Activated CD8-positive, alpha-beta memory T cell treated with anti-CD3 and anti-CD28 coated beads for 48 hours (primary cell): ENCODE results near the gene KCTD4.
"Not testable (repeated sequence)": the region's sequence is repeated elsewhere in the genome, so short reads cannot be mapped to it uniquely, and the experiment has no call there.

Experiments used
- DNase-seq, 3 experiments: peaks; one replicate each; pipeline ENCODE4 v3.0.0-alpha.2; 2020; ENCODE audit warnings: low read depth in 2 of 3, low spot score in 2 of 3

KCTD4 gene

GRCh38 chr13:45216193-45216592 is 15.3 kb upstream of the KCTD4 start:
- DNase-seq = no peak

DNA sequence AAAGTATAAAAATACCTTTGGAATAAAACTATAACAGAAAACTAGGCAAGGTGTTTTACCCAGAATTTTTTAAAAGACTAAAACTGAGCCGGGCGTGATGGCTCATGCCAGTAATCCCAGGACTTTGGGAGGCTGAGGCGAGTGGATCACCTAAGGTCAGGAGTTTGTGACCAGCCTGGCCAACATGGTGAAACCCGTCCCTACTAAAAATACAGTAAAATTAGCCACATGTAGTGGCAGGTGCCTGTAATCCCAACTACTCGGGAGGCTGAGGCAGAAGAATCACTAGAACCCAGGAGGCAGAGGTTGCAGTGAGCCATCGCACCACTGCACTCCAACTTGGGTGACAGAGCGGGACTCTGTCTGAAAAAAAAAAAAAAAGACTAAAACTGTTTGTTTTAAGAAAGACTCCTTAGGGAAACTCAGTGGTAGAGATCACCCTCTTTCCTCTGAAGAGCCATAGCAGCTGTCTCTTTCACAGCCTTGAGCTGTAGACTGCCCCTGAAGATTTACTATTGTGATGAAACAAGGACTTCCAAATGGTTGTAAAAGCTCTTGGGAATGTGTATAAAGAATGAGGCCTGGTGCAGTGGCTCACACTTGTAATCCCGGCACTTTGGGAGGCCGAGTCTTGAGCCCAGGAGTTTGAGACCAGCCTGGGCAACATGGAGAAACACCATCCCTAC is 14.7 kb upstream of the KCTD4 start:
- no peak for DNase-seq

DNA sequence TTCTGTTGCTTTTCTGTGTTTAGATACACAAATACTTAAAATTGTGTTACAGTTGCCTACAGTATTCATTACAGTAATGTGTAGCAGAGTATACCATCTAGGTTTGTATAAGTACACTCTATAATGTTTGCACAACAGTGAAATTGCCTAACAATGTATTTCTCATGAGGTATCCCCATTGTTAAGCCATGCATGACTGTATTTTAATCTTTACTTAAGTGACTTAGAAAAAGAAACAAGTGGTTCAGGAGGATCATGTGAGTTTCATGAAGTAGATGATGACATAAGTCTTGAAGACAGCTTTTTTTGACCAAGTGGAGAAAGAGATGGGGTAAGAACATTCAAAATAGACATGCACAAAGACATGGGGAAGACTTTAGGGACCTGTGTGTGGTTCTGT is 8.4 kb upstream of the KCTD4 start:
- DNase-seq = no peak

DNA sequence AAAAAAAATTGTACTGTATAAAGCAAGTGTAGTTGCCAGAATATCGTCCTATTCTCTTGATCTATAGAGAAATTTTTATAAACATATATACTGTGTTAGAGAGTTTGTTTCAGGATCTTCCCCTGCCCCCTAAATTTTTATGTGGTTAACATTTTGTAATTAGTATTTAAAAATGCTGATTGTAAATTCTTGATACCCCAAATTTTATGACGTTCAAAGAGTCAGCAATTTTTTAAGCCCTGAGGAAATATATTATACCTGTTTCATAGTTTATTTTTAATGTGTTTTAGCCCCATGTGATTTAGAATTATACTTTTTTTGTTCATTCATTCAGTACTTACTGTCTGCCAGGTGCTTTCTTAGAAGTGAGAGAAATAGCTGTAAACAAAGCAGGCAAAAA is 7.3 kb upstream of the KCTD4 start:
- no peak for DNase-seq

GRCh38 chr13:45207319-45207718 is 6.5 kb upstream of the KCTD4 start:
- DNase-seq = no peak

- DNase-seq = no peak
Observed at GRCh38 chr13:45206340-45206739, 5.5 kb upstream of the KCTD4 start.

DNA sequence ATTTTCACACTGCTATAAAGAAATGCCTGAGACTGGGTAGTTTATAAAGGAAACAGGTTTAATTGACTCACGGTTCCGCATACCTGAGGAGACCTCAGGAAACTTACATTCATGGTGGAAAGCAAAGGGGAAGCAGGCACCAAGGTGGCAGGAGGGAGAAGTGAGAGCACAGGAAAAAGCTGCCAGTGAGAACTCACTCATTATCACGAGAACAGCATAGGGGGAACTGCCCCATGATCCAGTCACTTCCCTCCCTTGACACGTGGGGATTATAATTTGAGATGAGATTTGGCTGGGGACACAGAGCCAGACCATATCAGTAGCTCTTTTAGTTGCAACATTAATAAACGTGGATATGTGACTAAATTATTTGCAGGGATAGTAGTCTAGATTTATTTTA is 4.3 kb upstream of the KCTD4 start:
- no peak for DNase-seq

- no peak for DNase-seq
Observed at GRCh38 chr13:45199711-45200110, 1.1 kb downstream of the KCTD4 start.

GRCh38 chr13:45198924-45199323 is 1.9 kb downstream of the KCTD4 start:
- no peak for DNase-seq

DNA sequence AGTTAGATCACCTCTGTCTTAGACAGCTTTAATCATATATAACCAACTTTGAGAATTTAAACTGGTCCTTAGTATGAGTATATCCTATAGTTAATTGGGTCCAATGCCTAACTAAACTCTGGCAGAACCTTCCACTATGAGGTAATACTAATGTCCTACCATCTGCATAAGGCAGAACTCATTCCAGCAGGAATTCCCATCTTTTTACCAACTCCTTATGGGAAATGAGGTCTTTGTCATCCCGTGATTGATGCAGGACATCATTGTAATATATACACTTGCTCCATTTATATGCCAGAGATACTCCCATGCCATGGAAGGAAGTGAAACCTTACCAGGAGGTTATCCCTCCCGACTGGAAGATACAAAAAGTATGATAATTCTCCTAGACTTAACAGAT is 2.8 kb downstream of the KCTD4 start:
- no peak for DNase-seq

DNA sequence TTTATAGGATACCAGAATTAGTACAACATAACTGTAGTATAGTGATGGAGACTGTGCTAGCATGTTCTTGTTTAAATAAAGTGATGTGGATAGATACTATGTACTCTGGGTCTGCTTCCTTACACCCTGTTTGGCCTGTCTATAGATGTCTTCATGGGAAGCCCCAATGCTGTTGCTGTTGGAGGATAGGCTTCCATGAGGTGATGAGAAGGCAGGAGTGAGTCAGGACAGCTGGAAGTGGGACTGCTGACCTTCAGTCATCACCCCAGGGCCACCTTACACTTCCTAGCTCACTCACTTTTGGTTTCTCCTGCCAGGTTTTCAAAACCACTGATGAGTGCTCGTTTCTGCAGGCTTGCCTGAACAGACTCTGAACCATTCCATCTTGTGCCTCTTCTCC is 4.2 kb downstream of the KCTD4 start:
- DNase-seq = no peak

DNA sequence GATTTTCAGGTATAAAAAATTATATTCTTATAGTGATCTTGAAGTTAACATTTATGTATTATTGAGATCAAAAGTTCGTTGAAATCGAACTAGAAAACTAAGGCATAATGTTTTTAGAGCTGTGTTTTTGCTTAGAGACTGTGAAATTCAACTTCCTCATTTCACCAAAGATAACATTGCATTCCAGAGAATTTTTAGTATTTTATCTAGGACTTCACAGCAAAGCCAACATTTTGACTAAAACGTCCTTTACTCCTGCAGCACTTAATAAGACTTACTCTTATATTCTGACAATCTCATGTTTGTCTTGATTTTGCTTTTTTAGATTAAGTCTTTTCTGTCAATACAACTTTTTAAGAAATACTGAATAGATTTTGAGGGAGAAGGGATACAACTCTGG is 4.7 kb downstream of the KCTD4 start:
- no peak for DNase-seq

DNA sequence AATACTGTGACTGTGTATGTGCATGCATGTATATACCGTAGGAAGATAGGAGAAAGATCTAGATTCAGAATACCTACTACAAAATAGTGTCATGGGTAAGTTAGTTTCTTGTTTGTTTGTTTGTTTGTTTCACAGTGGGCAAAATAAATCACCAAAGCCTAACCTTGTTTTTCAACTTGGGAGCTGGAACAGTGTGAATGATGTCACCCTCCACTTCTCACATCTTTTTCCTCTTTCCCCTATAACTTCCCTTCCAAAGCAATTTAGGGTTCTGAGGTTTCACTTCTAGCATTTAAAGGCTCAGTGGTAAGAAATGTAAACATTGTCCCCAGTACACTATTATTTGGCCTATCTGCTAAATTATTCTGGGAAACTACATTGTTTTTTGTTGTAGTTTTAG is 5.4 kb downstream of the KCTD4 start:
- DNase-seq = no peak

GRCh38 chr13:45194081-45194939 is 6.5 kb downstream of the KCTD4 start:
- no peak for DNase-seq

- DNase-seq = no peak
Observed at GRCh38 chr13:45191874-45192273, 9.0 kb downstream of the KCTD4 start.

GRCh38 chr13:45189511-45189910 is 11.3 kb downstream of the KCTD4 start:
- not testable (repeated sequence) for DNase-seq

DNA sequence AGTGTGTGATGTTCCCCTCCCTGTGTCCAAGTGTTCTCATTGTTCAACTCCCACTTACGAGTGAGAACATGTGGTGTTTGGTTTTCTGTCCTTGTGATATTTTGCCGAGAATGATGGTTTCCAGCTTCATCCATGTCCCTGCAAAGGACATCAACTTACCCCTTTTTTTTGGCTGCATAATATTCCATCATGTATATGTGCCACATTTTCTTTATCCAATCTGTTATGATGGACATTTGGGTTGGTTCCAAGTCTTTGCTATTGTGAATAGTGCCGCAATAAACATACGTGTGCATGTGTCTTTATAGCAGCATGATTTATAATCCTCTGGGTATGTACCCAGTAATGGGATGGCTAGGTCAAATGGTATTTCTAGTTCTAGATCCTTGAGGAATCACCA is 11.8 kb downstream of the KCTD4 start:
- not testable (repeated sequence) for DNase-seq

DNA sequence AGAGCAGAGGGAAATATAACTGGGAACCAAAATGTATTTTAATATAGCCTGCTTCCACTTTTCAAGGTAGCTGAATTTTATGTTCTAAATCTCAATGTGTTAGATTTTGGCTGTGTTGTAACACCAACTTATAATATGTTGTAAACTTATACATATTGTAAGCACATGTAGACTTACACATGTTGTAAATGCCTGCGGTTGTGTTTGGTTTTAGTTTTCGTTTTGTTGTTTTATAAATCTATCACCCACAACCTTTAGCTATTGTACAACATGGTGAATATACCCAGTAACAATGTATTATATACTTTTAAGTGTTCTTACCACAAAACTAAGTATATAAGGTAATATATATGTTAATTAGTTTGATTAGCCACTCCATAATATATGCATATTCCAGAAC is 15.6 kb downstream of the KCTD4 start:
- no peak for DNase-seq

DNA sequence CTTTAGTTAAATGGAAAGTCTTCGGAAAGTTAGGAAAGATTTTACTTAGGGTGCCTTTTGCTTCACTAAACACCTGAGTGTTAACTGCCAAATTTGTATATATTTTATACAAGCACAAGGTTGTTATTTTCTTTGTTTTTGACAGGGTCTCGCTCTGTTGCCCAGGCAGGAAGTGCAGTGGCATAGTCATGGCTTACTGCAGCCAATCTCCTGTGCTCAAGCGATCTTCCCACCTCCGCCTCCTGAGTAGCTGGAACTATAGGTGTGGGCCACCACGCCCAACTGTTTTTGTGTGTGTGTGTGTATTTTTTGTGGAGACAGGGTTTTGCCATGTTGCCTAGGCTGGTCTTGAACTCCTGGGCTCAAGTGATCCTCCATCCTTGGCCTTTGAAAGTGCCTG is 16.2 kb downstream of the KCTD4 start:
- DNase-seq = no peak

- no peak for DNase-seq
Observed at GRCh38 chr13:45180713-45181601, 19.9 kb downstream of the KCTD4 start.

DNA sequence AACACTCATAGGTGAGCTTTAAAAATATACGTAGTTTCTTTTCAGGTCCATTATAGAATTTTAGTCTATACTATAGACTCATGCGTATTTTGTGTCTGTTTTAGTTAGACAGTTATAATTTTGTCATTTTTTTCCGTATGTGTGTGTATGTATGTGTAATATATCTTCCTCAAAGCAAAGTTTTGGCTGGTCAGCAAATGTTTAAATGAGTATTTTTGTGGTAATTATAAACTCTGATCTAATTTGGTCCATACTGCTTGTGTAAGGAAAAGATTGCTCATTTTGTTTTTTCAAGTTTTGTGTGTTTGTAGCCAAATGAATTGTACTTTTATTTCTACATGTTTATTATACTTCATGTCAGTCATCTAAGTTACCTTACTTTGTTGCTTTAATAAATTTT is 20.5 kb downstream of the KCTD4 start:
- DNase-seq = no peak

- no peak for DNase-seq
Observed at GRCh38 chr13:45179428-45179827, 21.4 kb downstream of the KCTD4 start.
